Astrocyte (in vitro differentiated cells and primary cell): ENCODE results near the gene SNPH. TPM values are rescaled to one million over a fixed set of nuclear protein-coding genes. Genes with fewer than 3 reads are reported as not detected.

Source experiments
- DNase-seq: peaks from one replicate; pipeline ENCODE4 v3.0.0-alpha.2; 2010; ENCODE audit warnings: low read depth
- FAIRE-seq: peaks from 2 replicates; lab custom pipeline; 2011; peaks lifted over from hg19 to GRCh38; lab: Jason Lieb, UNC
- H2AFZ ChIP-seq: 2 replicates; pipeline ENCODE4 v1.6.0; 2012; ENCODE audit warnings: low read depth, low read length, inconsistent platforms
- H3K27ac ChIP-seq: 2 replicates; pipeline ENCODE4 v1.5.1; 2011; ENCODE audit warnings: low read depth, low read length, inconsistent platforms
- H3K27me3 ChIP-seq: 2 replicates; pipeline ENCODE4 v1.6.0; 2011; ENCODE audit warnings: low read length, inconsistent platforms; ENCODE audit not compliant: insufficient read depth
- H3K36me3 ChIP-seq: 2 replicates; pipeline ENCODE4 v1.5.1; 2011; ENCODE audit warnings: low read length, inconsistent platforms; ENCODE audit not compliant: insufficient read depth
- H3K4me1 ChIP-seq: 2 replicates; pipeline ENCODE4 v1.5.1; 2011; ENCODE audit warnings: low read length, inconsistent platforms; ENCODE audit not compliant: insufficient read depth
- H3K4me2 ChIP-seq: 2 replicates; pipeline ENCODE4 v1.6.0; 2012; ENCODE audit warnings: low read length, inconsistent platforms
- H3K4me3 ChIP-seq: 2 replicates; pipeline ENCODE4 v1.5.1; 2011; ENCODE audit warnings: low read depth, mild to moderate bottlenecking, low read length, inconsistent platforms; ENCODE audit not compliant: insufficient read depth
- H3K79me2 ChIP-seq: 2 replicates; pipeline ENCODE4 v1.6.0; 2012; ENCODE audit warnings: mild to moderate bottlenecking, low read length, inconsistent platforms; ENCODE audit not compliant: insufficient read depth
- H3K9ac ChIP-seq: 2 replicates; pipeline ENCODE4 v1.6.0; 2012; ENCODE audit warnings: mild to moderate bottlenecking, low read length, inconsistent platforms
- H3K9me3 ChIP-seq: 2 replicates; pipeline ENCODE4 v1.5.1; 2012; ENCODE audit warnings: low read depth, mild to moderate bottlenecking, low read length, inconsistent platforms; ENCODE audit not compliant: insufficient read depth
- H4K20me1 ChIP-seq: 2 replicates; pipeline ENCODE4 v1.6.0; 2012; ENCODE audit warnings: low read length, inconsistent platforms; ENCODE audit not compliant: insufficient read depth
- H3K27ac Mint-ChIP-seq: one replicate; pipeline ENCODE4 v1.8.0; 2021; ENCODE audit warnings: mild to moderate bottlenecking, mixed read lengths; ENCODE audit not compliant: unreplicated experiment
- H3K27me3 Mint-ChIP-seq: one replicate; pipeline ENCODE4 v1.8.0; 2021; ENCODE audit warnings: low read depth, mixed read lengths; ENCODE audit not compliant: unreplicated experiment
- H3K36me3 Mint-ChIP-seq: one replicate; pipeline ENCODE4 v1.8.0; 2021; ENCODE audit warnings: low read depth, mixed read lengths; ENCODE audit not compliant: unreplicated experiment
- H3K4me1 Mint-ChIP-seq: one replicate; pipeline ENCODE4 v1.8.0; 2021; ENCODE audit warnings: low read depth, mixed read lengths; ENCODE audit not compliant: unreplicated experiment
- H3K4me3 Mint-ChIP-seq: one replicate; pipeline ENCODE4 v1.8.0; 2021; ENCODE audit warnings: mild to moderate bottlenecking, moderate library complexity, mixed read lengths; ENCODE audit not compliant: unreplicated experiment
- H3K9me3 Mint-ChIP-seq: one replicate; pipeline ENCODE4 v1.8.0; 2021; ENCODE audit warnings: mild to moderate bottlenecking, mixed read lengths; ENCODE audit not compliant: unreplicated experiment
- CTCF ChIP-seq: IDR thresholded peaks from 2 replicates; pipeline ENCODE4 v1.5.1; 2011; ENCODE audit warnings: low read depth, mild to moderate bottlenecking, inconsistent platforms, low read length, moderate library complexity; ENCODE audit not compliant: insufficient read depth
- EZH2 ChIP-seq: IDR thresholded peaks from 2 replicates; pipeline ENCODE4 v1.6.1; 2012; ENCODE audit warnings: mild to moderate bottlenecking, low read length, inconsistent platforms; ENCODE audit not compliant: insufficient read depth
- total RNA-seq: library from RNA; stranded (reverse); gene quantifications from 2 replicates; pipeline ENCODE4 v1.2.1, GENCODE V29; 2021

SNPH gene
- total RNA-seq, 1 donor from 2014 or later, result 7.9 TPM

- H3K27ac ChIP-seq, result no peak overlapping the region
- TF ChIP-seq EZH2, result no peak
- no peak for TF ChIP-seq CTCF
- H3K4me1 ChIP-seq, result peaks cover 10% of the 10 kb centered on the region
- Mint-ChIP-seq H3K36me3 (no peaks in the 10 kb centered on the region), H3K27me3 (no peaks in the 10 kb centered on the region), H3K4me1 (peaks cover 7% of the 10 kb centered on the region), H3K27ac (peak overlapping the region; percentile 66), H3K9me3 (no peaks in the 10 kb centered on the region), H3K4me3 (peak overlapping the region; percentile 82)
- no peak for FAIRE-seq
- H3K9ac ChIP-seq, result peak overlapping the region; percentile 72
- H3K4me3 ChIP-seq, result peak overlapping the region; percentile 65
- no peak overlapping the region for H2AFZ ChIP-seq
- H3K4me2 ChIP-seq, result peak overlapping the region; percentile 90
- no peaks in the 10 kb centered on the region for H3K27me3 ChIP-seq
- H3K9me3 ChIP-seq, result no peaks in the 10 kb centered on the region
- peaks cover 3% of the 10 kb centered on the region for H3K36me3 ChIP-seq
- no peak for DNase-seq
- H3K79me2 ChIP-seq, result no peaks in the 10 kb centered on the region
- H4K20me1 ChIP-seq, result peaks cover 15% of the 10 kb centered on the region
Measured at GRCh38 chr20:1267161-1267560, 1.1 kb downstream of the SNPH start.

GRCh38 chr20:1267809-1268374 lies 1.8 kb downstream of the SNPH start:
- Mint-ChIP-seq H3K27me3 (no peaks in the 10 kb centered on the region), H3K4me3 (peak overlapping the region; percentile 82), H3K4me1 (peaks cover 7% of the 10 kb centered on the region), H3K27ac (no peak overlapping the region), H3K36me3 (no peaks in the 10 kb centered on the region), H3K9me3 (no peaks in the 10 kb centered on the region)
- no peaks in the 10 kb centered on the region for H3K27me3 ChIP-seq
- DNase-seq (no peak), FAIRE-seq (no peak)
- no peak overlapping the region for H2AFZ ChIP-seq
- no peaks in the 10 kb centered on the region for H3K9me3 ChIP-seq
- peaks cover 15% of the 10 kb centered on the region for H4K20me1 ChIP-seq
- H3K9ac ChIP-seq, result no peak overlapping the region
- H3K4me3 ChIP-seq, result no peak overlapping the region
- H3K27ac ChIP-seq, result no peak overlapping the region
- peaks cover 10% of the 10 kb centered on the region for H3K4me1 ChIP-seq
- H3K36me3 ChIP-seq, result peaks cover 3% of the 10 kb centered on the region
- H3K79me2 ChIP-seq, result no peaks in the 10 kb centered on the region
- no peak overlapping the region for H3K4me2 ChIP-seq
- TF ChIP-seq EZH2 (no peak), CTCF (no peak)

- Histone ChIP-seq H3K4me3 (no peak overlapping the region), H3K4me1 (peaks cover 10% of the 10 kb centered on the region), H3K79me2 (no peaks in the 10 kb centered on the region), H3K9me3 (no peaks in the 10 kb centered on the region), H3K27ac (no peak overlapping the region), H3K27me3 (no peaks in the 10 kb centered on the region), H3K36me3 (peaks cover 3% of the 10 kb centered on the region), H3K4me2 (no peak overlapping the region), H3K9ac (no peak overlapping the region), H4K20me1 (peaks cover 15% of the 10 kb centered on the region), H2AFZ (no peak overlapping the region)
- DNase-seq, result no peak
- H3K27ac Mint-ChIP-seq, result no peak overlapping the region
- peaks cover 5% of the 10 kb centered on the region for H3K27me3 Mint-ChIP-seq
- TF ChIP-seq EZH2, result no peak
- TF ChIP-seq CTCF, result no peak
- H3K36me3 Mint-ChIP-seq, result no peaks in the 10 kb centered on the region
- peaks cover 7% of the 10 kb centered on the region for H3K4me1 Mint-ChIP-seq
- no peaks in the 10 kb centered on the region for H3K9me3 Mint-ChIP-seq
- no peak for FAIRE-seq
- no peak overlapping the region for H3K4me3 Mint-ChIP-seq
Measured at GRCh38 chr20:1269235-1269634, 3.1 kb downstream of the SNPH start.
